Parathyroid adenoma (tissue), 2 donors: ENCODE results near the gene NCOA7.
A peak's percentile ranks its signal among the peaks of the same experiment; 100 is the strongest.
"Not testable (repeated sequence)": the region's sequence is repeated elsewhere in the genome, so short reads cannot be mapped to it uniquely, and the experiment has no call there.

Experiments
- H2AFZ ChIP-seq: fragments of 300-600 bp; sonication (generic); one replicate; pipeline ENCODE4 v1.7.0; 2017; ENCODE audit warnings: antibody characterized with exemption, mild to moderate bottlenecking
- H3K27ac ChIP-seq: fragments of 300-600 bp; sonication (generic); one replicate; pipeline ENCODE4 v1.7.0; 2017
- H3K27me3 ChIP-seq: fragments of 300-600 bp; sonication (generic); one replicate; pipeline ENCODE4 v1.7.0; 2017; ENCODE audit warnings: low read length; ENCODE audit not compliant: control insufficient read depth, insufficient read depth
- H3K36me3 ChIP-seq: fragments of 300-600 bp; sonication (generic); one replicate; pipeline ENCODE4 v1.7.0; 2017; ENCODE audit warnings: low read length; ENCODE audit not compliant: control insufficient read depth, insufficient read depth
- H3K4me1 ChIP-seq: fragments of 300-600 bp; sonication (generic); one replicate; pipeline ENCODE4 v1.7.0; 2017; ENCODE audit warnings: control low read depth
- H3K4me2 ChIP-seq: fragments of 300-600 bp; sonication (generic); one replicate; pipeline ENCODE4 v1.7.0; 2017; ENCODE audit warnings: low read length
- H3K4me3 ChIP-seq: fragments of 300-600 bp; sonication (generic); one replicate; pipeline ENCODE4 v1.7.0; 2017; ENCODE audit warnings: low read depth, low read length
- H3K79me2 ChIP-seq: fragments of 300-600 bp; sonication (generic); one replicate; pipeline ENCODE4 v1.7.0; 2017; ENCODE audit warnings: control low read depth
- H3K9ac ChIP-seq: fragments of 300-600 bp; sonication (generic); one replicate; pipeline ENCODE4 v1.7.0; 2017; ENCODE audit warnings: mild to moderate bottlenecking
- H3K9me3 ChIP-seq: fragments of 300-600 bp; sonication (generic); one replicate; pipeline ENCODE4 v1.7.0; 2017; ENCODE audit warnings: low read length; ENCODE audit not compliant: control insufficient read depth
- CTCF ChIP-seq: fragments of 300-600 bp; sonication (generic); IDR thresholded peaks from one replicate; pipeline ENCODE4 v1.7.0; 2017; ENCODE audit warnings: antibody characterized with exemption, mild to moderate bottlenecking
- donor health status: primary hyperparathyroidism.

NCOA7 gene

GRCh38 chr6:125773387-125774341 is 17.1 kb upstream of the NCOA7 start:
- H3K4me1 ChIP-seq: no peaks in the 10 kb centered on the region
- no peak overlapping the region for H3K4me3 ChIP-seq
- no peak overlapping the region for H2AFZ ChIP-seq
- no peaks in the 10 kb centered on the region for H3K9me3 ChIP-seq
- no peak for TF ChIP-seq CTCF
- no peak overlapping the region for H3K27ac ChIP-seq
- H3K4me2 ChIP-seq: no peak overlapping the region
- H3K27me3 ChIP-seq: no peaks in the 10 kb centered on the region
- H3K9ac ChIP-seq: no peak overlapping the region
- no peaks in the 10 kb centered on the region for H3K36me3 ChIP-seq
- H3K79me2 ChIP-seq: no peaks in the 10 kb centered on the region

- H3K27ac ChIP-seq, H3K4me3 ChIP-seq, H3K9ac ChIP-seq, H3K27me3 ChIP-seq, H3K79me2 ChIP-seq, H3K4me1 ChIP-seq, H2AFZ ChIP-seq, H3K4me2 ChIP-seq, H3K9me3 ChIP-seq, H3K36me3 ChIP-seq: not testable (repeated sequence)
These were observed 14.5 kb upstream of the NCOA7 start for GRCh38 chr6:125776107-125776826.

GRCh38 chr6:125779924-125780539 is 10.7 kb upstream of the NCOA7 start:
- no peaks in the 10 kb centered on the region for H3K27me3 ChIP-seq
- peak overlapping the region; percentile 97 for H2AFZ ChIP-seq
- peak overlapping the region; percentile 79 for H3K4me2 ChIP-seq
- H3K9me3 ChIP-seq: no peaks in the 10 kb centered on the region
- H3K9ac ChIP-seq: peak overlapping the region; percentile 63
- TF ChIP-seq CTCF: peak; percentile 41
- no peaks in the 10 kb centered on the region for H3K79me2 ChIP-seq
- H3K4me3 ChIP-seq: peak overlapping the region; percentile 85
- no peaks in the 10 kb centered on the region for H3K4me1 ChIP-seq
- H3K27ac ChIP-seq: peak overlapping the region; percentile 97
- no peaks in the 10 kb centered on the region for H3K36me3 ChIP-seq

- Histone ChIP-seq H3K9ac (peak overlapping the region; percentile 63), H3K79me2 (no peaks in the 10 kb centered on the region), H2AFZ (peak overlapping the region; percentile 97), H3K27me3 (no peaks in the 10 kb centered on the region), H3K27ac (peak overlapping the region; percentile 97), H3K9me3 (no peaks in the 10 kb centered on the region), H3K4me1 (no peaks in the 10 kb centered on the region), H3K4me3 (peak overlapping the region; percentile 85), H3K36me3 (no peaks in the 10 kb centered on the region), H3K4me2 (peak overlapping the region; percentile 79)
- TF ChIP-seq CTCF: no peak
These were observed 10.0 kb upstream of the NCOA7 start for GRCh38 chr6:125780540-125781313.
